K562 (cell line): ENCODE results near the gene MTA2. TPM values are rescaled to one million over a fixed set of nuclear protein-coding genes. Genes with fewer than 3 reads are reported as not detected.

ENCODE experiments used
- ATF2 ChIP-seq: sonication (generic); formaldehyde crosslinking; IDR thresholded peaks from 2 replicates; pipeline ENCODE4 v1.8.1; 2022; ENCODE audit warnings: missing genetic modification reagents
- CGGBP1 ChIP-seq: fragments of 250-450 bp; sonication (Bioruptor Pico); IDR thresholded peaks from 2 replicates; pipeline ENCODE4 v1.9.0; 2021; ENCODE audit warnings: mild to moderate bottlenecking
- ESRRB ChIP-seq: fragments of 250-450 bp; sonication (Bioruptor Pico); IDR thresholded peaks from 2 replicates; pipeline ENCODE4 v1.5.0; 2020; ENCODE audit warnings: mild to moderate bottlenecking, moderate library complexity, borderline replicate concordance
- HDAC1 ChIP-seq, 2 experiments: fragments of 450-650 bp; IDR thresholded peaks; 2 replicates each; pipeline ENCODE4 v1.6.1; 2016 to 2017; ENCODE audit warnings: inconsistent platforms in 1 of 2, mild to moderate bottlenecking in 1 of 2, moderate library complexity in 1 of 2
- HMG20B ChIP-seq: fragments of 250-450 bp; sonication (Bioruptor Pico); IDR thresholded peaks from 2 replicates; pipeline ENCODE4 v1.5.0; 2021; ENCODE audit warnings: mild to moderate bottlenecking
- HMGXB4 ChIP-seq: sonication (generic); formaldehyde crosslinking; IDR thresholded peaks from 2 replicates; pipeline ENCODE4 v1.8.1; 2023; ENCODE audit warnings: mild to moderate bottlenecking, missing genetic modification reagents
- L3MBTL2 ChIP-seq: fragments of 450-650 bp; IDR thresholded peaks from 2 replicates; pipeline ENCODE4 v1.6.1; 2016; ENCODE audit warnings: mild to moderate bottlenecking, moderate library complexity
- MCM5 ChIP-seq: fragments of 450-650 bp; IDR thresholded peaks from 2 replicates; pipeline ENCODE4 v1.6.1; 2016; ENCODE audit warnings: low read depth
- POLR2AphosphoS5 ChIP-seq: IDR thresholded peaks from 2 replicates; pipeline ENCODE4 v1.6.1; 2011; ENCODE audit warnings: mild to moderate bottlenecking, low read depth, low read length, moderate library complexity; ENCODE audit not compliant: control insufficient read depth, insufficient read depth
- SAP30 ChIP-seq: fragments of 200-600 bp; sonication (generic); IDR thresholded peaks from 2 replicates; pipeline ENCODE4 v1.6.1; 2012; ENCODE audit warnings: borderline replicate concordance, low read depth, mild to moderate bottlenecking, moderate library complexity, low read length, control low read depth, inconsistent platforms; ENCODE audit not compliant: insufficient read depth, poor library complexity, severe bottlenecking
- SIN3A ChIP-seq, 2 experiments: fragments of 150-350 bp in 1 of 2; IDR thresholded peaks; 2 replicates each; pipeline ENCODE4 v1.6.1; 2011 to 2016; ENCODE audit warnings: borderline replicate concordance in 2 of 2, low read depth in 2 of 2, low read length in 2 of 2, mild to moderate bottlenecking in 2 of 2, moderate library complexity in 2 of 2; ENCODE audit not compliant: control insufficient read depth in 1 of 2
- SPI1 ChIP-seq: IDR thresholded peaks from 2 replicates; pipeline ENCODE4 v1.6.1; 2011; ENCODE audit warnings: low read depth, low read length, control low read depth, borderline replicate concordance
- TBL1XR1 ChIP-seq, 2 experiments: IDR thresholded peaks; 2 replicates each; pipeline ENCODE4 v1.6.1; 2012; ENCODE audit warnings: improper control_type of control experiment in 2 of 2, low read length in 2 of 2, mild to moderate bottlenecking in 1 of 2
- TBP ChIP-seq: optimal IDR thresholded peaks from 2 replicates; pipeline ENCODE3; 2011; ENCODE audit warnings: low read depth, low read length, improper control_type of control experiment
- ZBTB2 ChIP-seq: fragments of 450-650 bp; IDR thresholded peaks from 2 replicates; pipeline ENCODE4 v1.6.1; 2016; ENCODE audit warnings: antibody characterized with exemption
- ZBTB26 ChIP-seq: fragments of 450-650 bp; formaldehyde crosslinking; IDR thresholded peaks from 2 replicates; pipeline ENCODE4 v1.4.0; 2022; ENCODE audit warnings: missing genetic modification characterization
- ZBTB34 ChIP-seq: fragments of 250-450 bp; sonication (Bioruptor Pico); IDR thresholded peaks from 2 replicates; pipeline ENCODE4 v1.8.0; 2021; ENCODE audit warnings: mild to moderate bottlenecking, moderate library complexity
- ZC3H8 ChIP-seq: fragments of 450-650 bp; IDR thresholded peaks from 2 replicates; pipeline ENCODE4 v1.6.1; 2017
- ZEB2 ChIP-seq: fragments of 450-650 bp; IDR thresholded peaks from 2 replicates; pipeline ENCODE4 v1.6.1; 2016
- ZNF431 ChIP-seq: sonication (generic); formaldehyde crosslinking; IDR thresholded peaks from 2 replicates; pipeline ENCODE4 v1.8.0; 2022; ENCODE audit warnings: mild to moderate bottlenecking, missing genetic modification reagents
- polyA plus RNA-seq, 8 experiments: library from polyadenylated mRNA; depleted of rRNA in 4 of 8; stranded (reverse) in 5 of 8; unstranded in 3 of 8; fragments of >200 nt; fragmentation: Nextera tagmentation in 2 of 8; fragmentation: Illumina TruSeq in 1 of 8; extraction: Ambion mirVana in 2 of 8; extraction: Trizol in 1 of 8; gene quantifications; 2 replicates each; pipeline versions ENCODE4 v1.2.1 to v1.2.3, GENCODE V29; 2011 to 2014; ENCODE audit warnings: inconsistent platforms in 1 of 8, missing spikeins in 1 of 8
- total RNA-seq, 7 experiments: library from RNA; depleted of rRNA in 6 of 7; stranded (reverse); fragments of >200 nt in 6 of 7; fragmentation: Illumina TruSeq in 2 of 7; extraction: Trizol in 2 of 7; gene quantifications; 2 replicates each; pipeline versions ENCODE4 v1.2.1 to v1.2.3, GENCODE V29; 2011 to 2021; ENCODE audit warnings: low replicate concordance in 1 of 7

MTA2 gene
- total and polyA plus RNA-seq, 9 of the 15 experiments (the other 6 are each of a cell fraction or from before 2014, with no cell fraction given), result 6.2 to 220 (median 172) TPM

GRCh38 chr11:62560566-62561103 lies 41.0 kb downstream of the MTA2 start (continued):
- TF ChIP-seq ATF2, result no peak
- TF ChIP-seq HMG20B (CRISPR knock-in tag), result no peak
- TF ChIP-seq TBP, result no peak
- no peak for TF ChIP-seq ZBTB2
- 0 out of 2 replicates have a peak, but pooled peaks have one; percentile 45 for TF ChIP-seq ZEB2
- no peak for TF ChIP-seq MCM5
- peak in 1 of 2 experiments; percentile 61; a peak in 1 of 4 replicates for TF ChIP-seq TBL1XR1 (IDR thresholded peaks at IDR 0.05; ENCODE audit: low read length in 2 of 2)
- TF ChIP-seq ZC3H8, result no peak
- TF ChIP-seq ZBTB26, result no peak
- no peak for TF ChIP-seq SAP30
- TF ChIP-seq HDAC1 (IDR thresholded peaks at IDR 0.05), result no peak; a peak in 1 of 4 replicates
- no peak for TF ChIP-seq ESRRB (CRISPR knock-in tag)
- TF ChIP-seq SIN3A (IDR thresholded peaks at IDR 0.05; ENCODE audit: borderline replicate concordance in 2 of 2, control insufficient read depth in 1 of 2, low read depth in 2 of 2, low read length in 2 of 2), result 0 out of 4 replicates have a peak, but pooled peaks of 1 of the 2 experiments have one; percentile 37
- no peak for TF ChIP-seq SPI1
- no peak for TF ChIP-seq ZBTB34
- TF ChIP-seq ZNF431 (CRISPR knock-in tag), result no peak
- TF ChIP-seq POLR2AphosphoS5, result peak; percentile 46; the same call in 1 of the 2 replicates
- TF ChIP-seq HMGXB4 (CRISPR knock-in tag), result no peak
- TF ChIP-seq CGGBP1, result no peak
- peak; percentile 51 for TF ChIP-seq L3MBTL2
